ENCODE measurements around the gene ORM1. TPM values are rescaled to one million over a fixed set of nuclear protein-coding genes. Genes with fewer than 3 reads are reported as not detected.

The ORM1 gene
- total and polyA plus RNA-seq, 2 donors (not counting 3 experiments of a cell fraction or from before 2014, with no cell fraction given) = not detected

DNA sequence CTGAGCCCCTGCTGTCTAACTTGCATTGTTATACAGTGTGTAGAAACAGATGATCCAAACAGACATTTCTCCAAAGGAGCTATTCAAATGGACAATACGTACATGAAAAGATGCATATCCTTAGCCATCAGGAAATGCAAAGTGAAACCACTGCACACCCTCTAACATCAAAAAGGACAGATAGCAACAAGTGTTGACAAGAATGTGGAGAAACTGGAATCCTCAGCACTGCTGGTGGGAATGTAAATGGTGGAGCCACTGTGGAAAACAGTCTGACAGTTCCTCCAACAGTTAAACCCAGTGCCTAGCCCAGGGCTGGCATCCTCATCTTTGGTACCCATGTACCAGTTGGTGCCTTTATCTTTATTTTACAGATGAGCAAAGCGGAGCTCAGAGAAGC lies 15.3 kb downstream of the ORM1 start:
- ChIA-PET CTCF (interaction anchor here (0.6 to 2.4 kb wide), 6 partner anchors 48 to 660 kb away, joined by 3 to 24 read pairs (median 6); partner anchors contain the start of gene AKNA), POLR2A (no interaction called here)
- Histone ChIP-seq H3K36me3 (ENCODE audit: control insufficient read depth in 2 of 2, extremely low read depth in 1 of 2, insufficient read depth in 2 of 2, low read length in 2 of 2) (peaks cover 0 to 38% of the 10 kb centered on the region in 2 experiments), H2AFZ (ENCODE audit: low read depth, low read length) (no peak overlapping the region), H3K4me2 (ENCODE audit: insufficient read depth, low read length) (no peak overlapping the region), H3K9me1 (replicated peaks; ENCODE audit: control insufficient read depth, extremely low read depth, insufficient read depth, low read length) (no peaks in the 10 kb centered on the region), H3K27ac (ENCODE audit: insufficient read depth, low read depth, low read length) (no peak overlapping the region), H3K79me2 (ENCODE audit: control insufficient read depth, insufficient read depth, low read length) (no peaks in the 10 kb centered on the region), H3K9ac (replicated peaks; ENCODE audit: extremely low read depth, insufficient read depth, low read length) (no peak overlapping the region), H3K27me3 (ENCODE audit: control insufficient read depth in 2 of 2, insufficient read depth in 2 of 2, low read length in 2 of 2) (no peaks in the 10 kb centered on the region), H3K4me3 (replicated peaks in 1 of 3; ENCODE audit: insufficient read depth in 1 of 3, low read depth in 1 of 3, low read length in 3 of 3) (no peak overlapping the region), H4K20me1 (replicated peaks; ENCODE audit: control insufficient read depth, extremely low read depth, insufficient read depth, low read length) (no peaks in the 10 kb centered on the region), H3K4me1 (ENCODE audit: control insufficient read depth, extremely low read depth, insufficient read depth, low read length) (no peaks in the 10 kb centered on the region), H3K9me3 (replicated peaks; ENCODE audit: control insufficient read depth, insufficient read depth, low read length) (no peaks in the 10 kb centered on the region)
- dilution Hi-C loops (cut with MboI; ENCODE audit: extremely low pct_ligation_motif_present, low sequenced_read_pairs) = no loop called here
- no peak for FAIRE-seq
- no peak for DNase-seq (ENCODE audit: low read depth, low spot score)
- TF ChIP-seq POLR2A (IDR thresholded peaks at IDR 0.05; ENCODE audit: low read depth, low read length) (no peak), FOS (IDR thresholded peaks at IDR 0.05; ENCODE audit: borderline replicate concordance, insufficient read depth, low read length) (no peak), MAX (IDR thresholded peaks at IDR 0.05; ENCODE audit: insufficient read depth, insufficient read length) (no peak)
- no TSS peak for BruUV-seq (replicated peaks)
- intact Hi-C loops (cut with micrococcal nuclease) = loop anchor here (2.0 to 10.0 kb wide), 2 partner anchors 51 to 167 kb away; partner anchors contain the start of gene WHRN

- CTCF ChIA-PET = interaction anchor here (0.8 to 2.4 kb wide), 8 partner anchors 14 to 314 kb away, joined by 3 to 24 read pairs (median 4); partner anchors contain the start of gene AKNA
- no peak overlapping the region for H2AFZ ChIP-seq (ENCODE audit: low read depth, low read length)
- dilution Hi-C loops (cut with MboI; ENCODE audit: extremely low pct_ligation_motif_present, low sequenced_read_pairs) = no loop called here
- H3K27ac ChIP-seq (ENCODE audit: insufficient read depth, low read depth, low read length) = no peak overlapping the region
- DNase-seq (ENCODE audit: low read depth, low spot score) = peak; percentile 29
- POLR2A ChIA-PET = no interaction called here
- no peak overlapping the region for H3K9ac ChIP-seq (replicated peaks; ENCODE audit: extremely low read depth, insufficient read depth, low read length)
- no peaks in the 10 kb centered on the region for H3K9me1 ChIP-seq (replicated peaks; ENCODE audit: control insufficient read depth, extremely low read depth, insufficient read depth, low read length)
- H3K9me3 ChIP-seq (replicated peaks; ENCODE audit: control insufficient read depth, insufficient read depth, low read length) = no peaks in the 10 kb centered on the region
- no peak overlapping the region for H3K4me2 ChIP-seq (ENCODE audit: insufficient read depth, low read length)
- H3K4me3 ChIP-seq (replicated peaks in 1 of 3; ENCODE audit: insufficient read depth in 1 of 3, low read depth in 1 of 3, low read length in 3 of 3) = no peak overlapping the region
- H3K36me3 ChIP-seq (ENCODE audit: control insufficient read depth in 2 of 2, extremely low read depth in 1 of 2, insufficient read depth in 2 of 2, low read length in 2 of 2) = peaks cover 0 to 45% of the 10 kb centered on the region in 2 experiments
- no peaks in the 10 kb centered on the region for H3K27me3 ChIP-seq (ENCODE audit: control insufficient read depth in 2 of 2, insufficient read depth in 2 of 2, low read length in 2 of 2)
- no peaks in the 10 kb centered on the region for H3K4me1 ChIP-seq (ENCODE audit: control insufficient read depth, extremely low read depth, insufficient read depth, low read length)
- no peaks in the 10 kb centered on the region for H3K79me2 ChIP-seq (ENCODE audit: control insufficient read depth, insufficient read depth, low read length)
- no peak for TF ChIP-seq EZH2 (IDR thresholded peaks at IDR 0.05; ENCODE audit: borderline replicate concordance, low read depth, low read length, severe bottlenecking)
- TF ChIP-seq CTCF (IDR thresholded peaks at IDR 0.05; ENCODE audit: extremely low read depth in 1 of 2, insufficient read depth in 1 of 2, low read depth in 1 of 2, low read length in 2 of 2) = peak; percentile 88 to 89
- no peak for TF ChIP-seq MAX (IDR thresholded peaks at IDR 0.05; ENCODE audit: insufficient read depth, insufficient read length)
- TF ChIP-seq POLR2AphosphoS5 (IDR thresholded peaks at IDR 0.05; ENCODE audit: insufficient read depth, low read depth, low read length) = no peak
- no peak for TF ChIP-seq JUN (IDR thresholded peaks at IDR 0.05; ENCODE audit: borderline replicate concordance, insufficient read depth, insufficient read length, low read depth)
- TF ChIP-seq GATA2 (IDR thresholded peaks at IDR 0.05; ENCODE audit: insufficient read depth, insufficient read length, low read depth, low read length) = no peak
- TF ChIP-seq POLR2A (IDR thresholded peaks at IDR 0.05; ENCODE audit: low read depth, low read length) = no peak
- no peak for TF ChIP-seq MYC (IDR thresholded peaks at IDR 0.05; ENCODE audit: low read depth, low read length)
- TF ChIP-seq FOS (IDR thresholded peaks at IDR 0.05; ENCODE audit: borderline replicate concordance, insufficient read depth, low read length) = no peak
- FAIRE-seq = peak; percentile 83
- intact Hi-C loops (cut with micrococcal nuclease) = loop anchor here (1.0 to 10.0 kb wide), 4 partner anchors 49 to 314 kb away; partner anchors contain the start of gene WHRN
- H4K20me1 ChIP-seq (replicated peaks; ENCODE audit: control insufficient read depth, extremely low read depth, insufficient read depth, low read length) = no peaks in the 10 kb centered on the region
- no TSS peak for BruUV-seq (replicated peaks)
Measured at GRCh38 chr9:114339130-114339908, 16.4 kb downstream of the ORM1 start.
